ENCODE measurements around the gene MELTF.

Gene MELTF

DNA sequence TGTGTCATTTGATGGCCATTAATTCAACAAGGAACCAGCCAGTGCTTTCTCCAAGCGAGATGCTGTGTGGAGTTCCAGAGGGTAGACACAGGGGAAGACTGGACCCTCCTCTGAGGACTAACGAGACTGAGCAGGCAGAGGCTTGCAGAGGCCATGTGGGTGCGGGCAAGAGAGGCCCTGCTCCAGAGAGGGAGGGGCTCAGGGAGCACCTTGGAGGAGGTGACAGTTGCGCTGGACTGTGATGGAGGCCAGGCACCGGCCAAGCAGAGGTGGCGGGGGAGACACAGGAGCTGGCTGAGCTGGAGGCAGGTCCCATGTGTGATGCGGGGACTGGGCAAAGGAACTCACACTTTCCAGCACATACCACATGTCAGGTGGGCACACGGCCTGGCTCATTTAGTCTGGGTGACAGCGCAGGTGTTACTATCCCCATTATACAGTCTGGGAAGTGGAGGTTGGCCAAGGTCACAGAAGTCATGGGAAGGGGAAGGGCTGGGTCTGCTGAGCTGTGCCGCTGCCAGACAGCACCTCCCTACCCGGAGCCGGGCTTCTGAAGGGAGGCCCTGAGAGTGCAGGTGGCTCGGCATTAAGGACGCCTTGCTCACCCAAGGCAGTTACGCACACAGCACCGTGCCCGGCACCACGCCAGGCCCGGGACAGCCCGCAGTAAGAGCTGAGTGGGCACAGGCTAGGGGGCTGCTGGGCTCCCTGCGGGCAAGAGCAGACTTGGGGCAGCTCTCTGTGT is 3.7 kb downstream of the MELTF start:
- Histone ChIP-seq H3K27ac (ENCODE audit: low read length) (no peak overlapping the region), H3K4me3 (ENCODE audit: low read length) (no peak overlapping the region), H3K4me1 (ENCODE audit: control insufficient read depth, low read depth, low read length) (peaks cover 16% of the 10 kb centered on the region), H3K9ac (ENCODE audit: low read length) (no peak overlapping the region), H3K36me3 (ENCODE audit: control insufficient read depth, low read depth, low read length) (no peaks in the 10 kb centered on the region), H3K27me3 (ENCODE audit: control insufficient read depth, insufficient read depth, low read length) (peaks cover 17% of the 10 kb centered on the region), H3K9me3 (ENCODE audit: control insufficient read depth, low read depth, low read length) (no peaks in the 10 kb centered on the region)

DNA sequence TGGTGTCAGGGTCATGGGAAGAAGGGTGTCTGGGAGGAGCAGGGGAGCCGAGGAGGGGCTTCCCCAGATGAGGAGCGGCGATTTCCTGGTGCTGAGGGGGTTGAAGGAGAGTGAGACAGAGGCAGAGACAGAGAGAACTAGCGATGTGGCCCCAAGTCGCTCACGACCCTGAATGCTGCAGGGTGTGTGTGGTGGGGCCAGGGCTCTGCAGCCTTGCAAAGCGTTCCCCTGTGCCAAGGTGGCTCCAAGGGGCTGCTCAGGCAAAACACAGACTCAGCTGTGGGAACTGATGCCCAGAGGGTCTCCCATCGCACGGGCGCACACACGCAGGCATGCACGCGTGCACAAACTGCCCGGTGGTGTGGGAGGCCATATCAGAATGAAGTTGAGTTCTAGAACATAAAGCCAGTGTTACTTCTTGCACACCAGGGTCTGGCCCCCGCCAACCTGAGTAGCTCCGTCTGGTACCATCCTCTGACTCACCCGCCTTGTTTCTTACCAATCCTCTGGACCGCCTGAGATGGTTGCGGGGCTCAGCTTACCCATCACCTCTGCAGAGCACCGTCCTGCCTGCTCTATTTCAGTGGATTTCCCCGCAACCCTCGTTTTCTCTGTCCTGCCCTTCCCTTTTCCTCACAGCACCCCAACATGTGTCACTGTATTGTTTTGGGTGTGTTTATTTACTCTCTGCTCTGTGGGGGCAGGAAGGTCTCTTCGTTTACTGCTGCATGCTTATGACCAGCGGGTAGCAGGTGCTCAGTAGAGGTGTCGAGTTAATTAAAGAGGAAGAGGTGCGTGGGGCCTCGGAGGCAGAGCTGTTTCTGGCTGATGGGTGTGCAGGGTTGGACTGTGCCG is 4.5 kb downstream of the MELTF start:
- Histone ChIP-seq H3K9ac (ENCODE audit: low read length) (no peak overlapping the region), H3K36me3 (ENCODE audit: control insufficient read depth, low read depth, low read length) (no peaks in the 10 kb centered on the region), H3K27me3 (ENCODE audit: control insufficient read depth, insufficient read depth, low read length) (peaks cover 17% of the 10 kb centered on the region), H3K9me3 (ENCODE audit: control insufficient read depth, low read depth, low read length) (no peaks in the 10 kb centered on the region), H3K4me1 (ENCODE audit: control insufficient read depth, low read depth, low read length) (peaks cover 17% of the 10 kb centered on the region), H3K27ac (ENCODE audit: low read length) (no peak overlapping the region), H3K4me3 (ENCODE audit: low read length) (no peak overlapping the region)

DNA sequence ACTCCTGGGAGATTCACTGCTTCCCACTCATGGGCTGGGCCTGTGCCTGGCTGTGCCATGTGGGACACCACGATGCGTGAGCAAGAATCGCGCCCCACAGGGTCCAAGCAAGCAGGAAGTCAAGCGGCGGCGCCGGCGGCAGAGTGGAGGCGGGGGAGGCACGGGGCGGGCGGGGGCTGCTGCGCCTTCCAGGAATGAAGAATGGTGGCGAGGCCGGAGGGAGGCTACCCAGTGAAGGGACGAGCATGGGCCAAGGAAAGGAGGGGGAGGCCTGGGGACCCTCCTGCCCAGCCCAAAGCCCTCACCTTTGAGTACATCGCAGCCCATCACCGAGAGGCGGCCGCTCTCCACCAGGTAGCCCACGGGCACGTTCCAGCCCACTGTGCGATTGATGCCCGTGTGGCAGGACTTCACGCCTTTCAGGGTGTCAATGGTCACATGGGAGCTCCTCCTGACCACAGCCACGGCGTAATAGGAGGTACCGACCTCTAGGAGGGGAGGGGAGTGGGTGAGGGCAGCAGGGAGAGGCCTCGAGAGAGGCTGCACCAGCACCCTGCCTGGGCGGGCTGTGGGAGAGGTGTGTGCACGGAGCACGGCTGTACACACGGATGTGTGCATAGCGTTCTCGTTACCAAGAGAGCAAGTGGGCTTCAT is 5.5 kb downstream of the MELTF start:
- Histone ChIP-seq H3K4me1 (ENCODE audit: control insufficient read depth, low read depth, low read length) (peaks cover 17% of the 10 kb centered on the region), H3K4me3 (ENCODE audit: low read length) (no peak overlapping the region), H3K9me3 (ENCODE audit: control insufficient read depth, low read depth, low read length) (no peaks in the 10 kb centered on the region), H3K27me3 (ENCODE audit: control insufficient read depth, insufficient read depth, low read length) (peaks cover 12% of the 10 kb centered on the region), H3K9ac (ENCODE audit: low read length) (no peak overlapping the region), H3K36me3 (ENCODE audit: control insufficient read depth, low read depth, low read length) (no peaks in the 10 kb centered on the region), H3K27ac (ENCODE audit: low read length) (no peak overlapping the region)

- Histone ChIP-seq H3K36me3 (ENCODE audit: control insufficient read depth, low read depth, low read length) (no peaks in the 10 kb centered on the region), H3K4me3 (ENCODE audit: low read length) (no peak overlapping the region)
Measured at GRCh38 chr3:197023241-197023997, 6.2 kb downstream of the MELTF start.

GRCh38 chr3:197022405-197023231 is 7.0 kb downstream of the MELTF start:
- peaks cover 17% of the 10 kb centered on the region for H3K4me1 ChIP-seq (ENCODE audit: control insufficient read depth, low read depth, low read length)
- no peaks in the 10 kb centered on the region for H3K36me3 ChIP-seq (ENCODE audit: control insufficient read depth, low read depth, low read length)
- H3K4me3 ChIP-seq (ENCODE audit: low read length) = no peak overlapping the region
- no peaks in the 10 kb centered on the region for H3K27me3 ChIP-seq (ENCODE audit: control insufficient read depth, insufficient read depth, low read length)
- no peak overlapping the region for H3K9ac ChIP-seq (ENCODE audit: low read length)
- no peaks in the 10 kb centered on the region for H3K9me3 ChIP-seq (ENCODE audit: control insufficient read depth, low read depth, low read length)
- no peak overlapping the region for H3K27ac ChIP-seq (ENCODE audit: low read length)

More at GRCh38 chr3:197023241-197023997, 6.2 kb downstream of the MELTF start:
- H3K27ac ChIP-seq (ENCODE audit: low read length) = no peak overlapping the region
- no peaks in the 10 kb centered on the region for H3K9me3 ChIP-seq (ENCODE audit: control insufficient read depth, low read depth, low read length)
- peaks cover 5% of the 10 kb centered on the region for H3K27me3 ChIP-seq (ENCODE audit: control insufficient read depth, insufficient read depth, low read length)
- H3K9ac ChIP-seq (ENCODE audit: low read length) = no peak overlapping the region
- H3K4me1 ChIP-seq (ENCODE audit: control insufficient read depth, low read depth, low read length) = peaks cover 17% of the 10 kb centered on the region

- Histone ChIP-seq H3K27me3 (ENCODE audit: control insufficient read depth, insufficient read depth, low read length) (no peaks in the 10 kb centered on the region), H3K9me3 (ENCODE audit: control insufficient read depth, low read depth, low read length) (no peaks in the 10 kb centered on the region), H3K27ac (ENCODE audit: low read length) (no peak overlapping the region), H3K36me3 (ENCODE audit: control insufficient read depth, low read depth, low read length) (no peaks in the 10 kb centered on the region), H3K4me3 (ENCODE audit: low read length) (no peak overlapping the region), H3K4me1 (ENCODE audit: control insufficient read depth, low read depth, low read length) (peaks cover 17% of the 10 kb centered on the region), H3K9ac (ENCODE audit: low read length) (no peak overlapping the region)
Measured at GRCh38 chr3:197021729-197022404, 7.8 kb downstream of the MELTF start.

- H3K9me3 ChIP-seq (ENCODE audit: control insufficient read depth, low read depth, low read length) = no peaks in the 10 kb centered on the region
- no peak overlapping the region for H3K4me3 ChIP-seq (ENCODE audit: low read length)
- H3K9ac ChIP-seq (ENCODE audit: low read length) = no peak overlapping the region
- H3K36me3 ChIP-seq (ENCODE audit: control insufficient read depth, low read depth, low read length) = no peaks in the 10 kb centered on the region
- H3K4me1 ChIP-seq (ENCODE audit: control insufficient read depth, low read depth, low read length) = peaks cover 17% of the 10 kb centered on the region
- no peaks in the 10 kb centered on the region for H3K27me3 ChIP-seq (ENCODE audit: control insufficient read depth, insufficient read depth, low read length)
- no peak overlapping the region for H3K27ac ChIP-seq (ENCODE audit: low read length)
Measured at GRCh38 chr3:197021231-197021630, 8.4 kb downstream of the MELTF start.

DNA sequence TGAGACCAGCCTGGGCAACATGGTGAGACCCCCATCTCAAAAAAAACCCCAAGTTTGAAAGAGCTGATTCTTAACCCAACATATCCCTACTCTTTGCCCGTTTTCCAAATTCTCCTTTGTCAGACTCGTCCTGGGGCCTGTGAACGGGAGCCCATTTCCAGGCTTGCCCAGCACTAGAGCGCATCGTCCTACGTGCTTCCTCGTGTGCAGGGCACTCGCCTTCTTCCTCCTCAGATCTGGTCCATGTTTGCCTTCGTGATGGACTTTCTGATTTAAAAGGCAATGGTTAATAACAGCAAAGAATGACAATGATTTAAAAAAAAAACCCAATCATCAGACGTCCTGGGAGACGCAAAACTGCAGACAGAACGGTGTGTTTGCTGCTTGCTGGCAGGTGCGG is 10.1 kb downstream of the MELTF start:
- Histone ChIP-seq H3K9ac (ENCODE audit: low read length) (no peak overlapping the region), H3K9me3 (ENCODE audit: control insufficient read depth, low read depth, low read length) (no peaks in the 10 kb centered on the region), H3K27ac (ENCODE audit: low read length) (no peak overlapping the region), H3K36me3 (ENCODE audit: control insufficient read depth, low read depth, low read length) (no peaks in the 10 kb centered on the region), H3K27me3 (ENCODE audit: control insufficient read depth, insufficient read depth, low read length) (no peaks in the 10 kb centered on the region), H3K4me3 (ENCODE audit: low read length) (no peak overlapping the region), H3K4me1 (ENCODE audit: control insufficient read depth, low read depth, low read length) (peaks cover 17% of the 10 kb centered on the region)

- Histone ChIP-seq H3K36me3 (ENCODE audit: control insufficient read depth, low read depth, low read length) (no peaks in the 10 kb centered on the region), H3K27me3 (ENCODE audit: control insufficient read depth, insufficient read depth, low read length) (no peaks in the 10 kb centered on the region), H3K4me3 (ENCODE audit: low read length) (no peak overlapping the region), H3K9ac (ENCODE audit: low read length) (no peak overlapping the region), H3K4me1 (ENCODE audit: control insufficient read depth, low read depth, low read length) (peaks cover 17% of the 10 kb centered on the region), H3K9me3 (ENCODE audit: control insufficient read depth, low read depth, low read length) (no peaks in the 10 kb centered on the region), H3K27ac (ENCODE audit: low read length) (no peak overlapping the region)
Measured at GRCh38 chr3:197019021-197019420, 10.6 kb downstream of the MELTF start.

DNA sequence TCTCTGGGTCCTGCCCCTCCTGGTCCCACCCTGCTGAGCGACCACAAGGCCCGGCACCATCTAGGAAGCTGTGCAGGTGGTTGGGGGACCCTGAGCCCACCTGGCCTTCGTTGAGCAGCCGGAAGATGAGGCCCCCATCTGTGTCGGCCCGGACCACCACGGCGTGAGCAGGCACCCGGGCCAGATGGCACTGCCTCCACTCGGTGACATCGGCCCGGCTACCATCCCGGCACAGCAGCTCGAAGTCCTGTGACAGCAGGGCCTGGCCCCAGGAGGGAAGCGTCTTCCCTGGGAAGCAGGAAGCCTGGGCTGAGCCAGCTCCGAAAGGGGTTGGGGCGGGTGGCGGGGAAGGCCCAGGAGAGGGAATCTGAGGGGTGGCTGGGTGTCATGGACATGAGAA is 12.6 kb downstream of the MELTF start:
- no peak overlapping the region for H3K9ac ChIP-seq (ENCODE audit: low read length)
- H3K36me3 ChIP-seq (ENCODE audit: control insufficient read depth, low read depth, low read length) = no peaks in the 10 kb centered on the region
- H3K27ac ChIP-seq (ENCODE audit: low read length) = no peak overlapping the region
- H3K4me3 ChIP-seq (ENCODE audit: low read length) = no peak overlapping the region
- no peaks in the 10 kb centered on the region for H3K27me3 ChIP-seq (ENCODE audit: control insufficient read depth, insufficient read depth, low read length)
- H3K4me1 ChIP-seq (ENCODE audit: control insufficient read depth, low read depth, low read length) = peaks cover 7% of the 10 kb centered on the region
- H3K9me3 ChIP-seq (ENCODE audit: control insufficient read depth, low read depth, low read length) = no peaks in the 10 kb centered on the region

All from iPS-18a (cell line).